MCF 10A (cell line): Measurements from ENCODE around the gene ADK. TPM values are rescaled to one million over a fixed set of nuclear protein-coding genes. Genes with fewer than 3 reads are reported as not detected.

Source experiments
- BruUV-seq: library from RNA; stranded (reverse); fragments of 400-500 nt; replicated peaks from 2 replicates; lab custom pipeline; 2021; lab: Mats Ljungman, UMichigan
- CTCF ChIA-PET: fragments of 300-600 bp; sonication (Branson Sonifier 250); formaldehyde crosslinking; extraction: SDS; loops from one replicate; lab custom pipeline; 2021; ENCODE audit warnings: antibody characterized with exemption, inconsistent platforms; lab: Yijun Ruan, JAX
- POLR2A ChIA-PET: fragments of 300-600, 350-650 bp; sonication (Branson Sonifier 250); formaldehyde crosslinking; extraction: SDS; loops from one replicate; lab custom pipeline; 2020; ENCODE audit warnings: antibody characterized with exemption, inconsistent platforms; lab: Yijun Ruan, JAX
- DNase-seq: peaks from one replicate; pipeline ENCODE4 v3.0.0-alpha.2; 2018; ENCODE audit not compliant: unreplicated experiment
- H3K27ac Mint-ChIP-seq: one replicate; pipeline ENCODE4 v1.8.0; 2022; ENCODE audit warnings: mild to moderate bottlenecking, low read depth, mixed read lengths; ENCODE audit not compliant: unreplicated experiment
- H3K27me3 Mint-ChIP-seq: one replicate; pipeline ENCODE4 v1.8.0; 2022; ENCODE audit warnings: mixed read lengths; ENCODE audit not compliant: insufficient read depth, unreplicated experiment
- H3K36me3 Mint-ChIP-seq: one replicate; pipeline ENCODE4 v1.8.0; 2022; ENCODE audit warnings: mild to moderate bottlenecking, moderate library complexity, mixed read lengths; ENCODE audit not compliant: insufficient read depth, unreplicated experiment
- H3K4me1 Mint-ChIP-seq: one replicate; pipeline ENCODE4 v1.8.0; 2022; ENCODE audit warnings: mixed read lengths; ENCODE audit not compliant: insufficient read depth, unreplicated experiment
- H3K4me3 Mint-ChIP-seq: one replicate; pipeline ENCODE4 v1.8.0; 2022; ENCODE audit warnings: mild to moderate bottlenecking, moderate library complexity, mixed read lengths; ENCODE audit not compliant: unreplicated experiment
- H3K9me3 Mint-ChIP-seq: one replicate; pipeline ENCODE4 v1.8.0; 2022; ENCODE audit warnings: mixed read lengths; ENCODE audit not compliant: unreplicated experiment
- intact Hi-C: fragments of 100-400 bp; cut with micrococcal nuclease; formaldehyde crosslinking; loops from 2 replicates; pipeline ENCODE4 v1.14.1; 2022
- total RNA-seq: library from RNA; stranded (reverse); gene quantifications from 2 replicates; pipeline ENCODE4 v1.2.3, GENCODE V29; 2022
- TF ChIP-seq, protein P1 (sequence below): fragments of 200-600 bp; IDR thresholded peaks from one replicate; pipeline ENCODE4 v1.8.0; 2022; ENCODE audit warnings: antibody characterized with exemption, mild to moderate bottlenecking; ENCODE audit not compliant: unreplicated experiment

Gene ADK
- total RNA-seq, 1 experiment from 2014 or later: 98.6 TPM

DNA sequence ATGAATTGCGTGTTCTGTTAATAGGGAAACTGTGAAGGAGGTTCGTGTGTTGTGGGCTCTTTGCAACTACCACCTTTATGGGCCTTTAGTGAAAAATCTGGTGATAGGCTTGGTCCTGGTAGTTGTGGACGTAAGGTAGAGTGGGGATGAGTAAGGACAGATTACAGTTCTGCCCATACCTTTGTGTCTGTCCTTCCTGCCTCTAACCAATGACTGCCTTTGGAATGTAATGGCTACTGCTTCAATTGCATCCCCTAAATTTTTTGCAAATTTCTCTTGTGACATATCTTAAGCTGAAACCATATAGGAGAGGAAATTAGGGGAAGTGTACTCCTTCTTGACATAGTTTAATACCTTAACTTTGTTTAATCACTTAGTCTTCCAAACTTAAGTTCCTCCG lies 82.3 kb downstream of the ADK start:
- Mint-ChIP-seq H3K4me1 (peaks cover 16% of the 10 kb centered on the region), H3K4me3 (no peak overlapping the region), H3K36me3 (peaks cover 12% of the 10 kb centered on the region), H3K27ac (no peak overlapping the region), H3K27me3 (no peaks in the 10 kb centered on the region), H3K9me3 (no peaks in the 10 kb centered on the region)
- POLR2A ChIA-PET: interaction anchor here (0.7 to 2.1 kb wide), 3 partner anchors 19 to 234 kb away, joined by 3 to 18 read pairs (median 8); partner anchors contain the start of genes ADK and AP3M1
- CTCF ChIA-PET: interaction anchor here (0.9 kb wide), 1 partner anchor 82 kb away, joined by 3 read pairs; the partner anchor contains the start of genes ADK and AP3M1
- TF ChIP-seq, protein P1, sequence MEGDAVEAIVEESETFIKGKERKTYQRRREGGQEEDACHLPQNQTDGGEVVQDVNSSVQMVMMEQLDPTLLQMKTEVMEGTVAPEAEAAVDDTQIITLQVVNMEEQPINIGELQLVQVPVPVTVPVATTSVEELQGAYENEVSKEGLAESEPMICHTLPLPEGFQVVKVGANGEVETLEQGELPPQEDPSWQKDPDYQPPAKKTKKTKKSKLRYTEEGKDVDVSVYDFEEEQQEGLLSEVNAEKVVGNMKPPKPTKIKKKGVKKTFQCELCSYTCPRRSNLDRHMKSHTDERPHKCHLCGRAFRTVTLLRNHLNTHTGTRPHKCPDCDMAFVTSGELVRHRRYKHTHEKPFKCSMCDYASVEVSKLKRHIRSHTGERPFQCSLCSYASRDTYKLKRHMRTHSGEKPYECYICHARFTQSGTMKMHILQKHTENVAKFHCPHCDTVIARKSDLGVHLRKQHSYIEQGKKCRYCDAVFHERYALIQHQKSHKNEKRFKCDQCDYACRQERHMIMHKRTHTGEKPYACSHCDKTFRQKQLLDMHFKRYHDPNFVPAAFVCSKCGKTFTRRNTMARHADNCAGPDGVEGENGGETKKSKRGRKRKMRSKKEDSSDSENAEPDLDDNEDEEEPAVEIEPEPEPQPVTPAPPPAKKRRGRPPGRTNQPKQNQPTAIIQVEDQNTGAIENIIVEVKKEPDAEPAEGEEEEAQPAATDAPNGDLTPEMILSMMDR: no peak
- DNase-seq: no peak
- intact Hi-C loops: loop anchor here (5.0 kb wide), 1 partner anchor 116 kb away; no protein-coding TSS in a partner anchor
- no TSS peak for BruUV-seq

DNA sequence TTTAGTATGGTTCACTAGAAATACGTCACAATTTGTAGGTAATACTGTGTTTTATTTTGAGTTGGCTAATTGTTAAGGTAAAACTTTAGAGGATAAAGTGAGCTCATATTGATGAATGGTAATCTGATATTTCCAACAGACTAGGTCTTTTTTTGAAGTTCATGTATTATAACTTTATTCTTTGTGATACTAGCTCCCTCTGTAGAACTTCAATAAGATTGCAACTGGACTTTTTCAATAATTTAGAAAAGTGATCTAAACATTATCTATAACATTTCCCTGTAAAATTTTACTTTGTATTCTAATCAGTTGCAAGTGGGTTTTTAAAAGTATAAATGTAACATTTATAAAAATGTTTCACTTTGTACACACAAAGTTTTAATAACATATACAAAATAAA lies 83.5 kb downstream of the ADK start:
- H3K27me3 Mint-ChIP-seq: no peaks in the 10 kb centered on the region
- no peaks in the 10 kb centered on the region for H3K9me3 Mint-ChIP-seq
- peaks cover 16% of the 10 kb centered on the region for H3K4me1 Mint-ChIP-seq
- H3K4me3 Mint-ChIP-seq: no peak overlapping the region
- TF ChIP-seq, protein P1: peak; percentile 42
- H3K27ac Mint-ChIP-seq: no peak overlapping the region
- ChIA-PET POLR2A (interaction anchor here (1.0 to 2.1 kb wide), 5 partner anchors 9 to 110 kb away, joined by 3 to 18 read pairs (median 4); partner anchors contain the start of genes ADK and AP3M1), CTCF (interaction anchor here (0.5 to 2.3 kb wide), 13 partner anchors 9 to 867 kb away, joined by 3 to 14 read pairs (median 4); partner anchors contain the start of gene AP3M1)
- intact Hi-C loops: loop anchor here (1.0 to 5.0 kb wide), 4 partner anchors 58 to 348 kb away; partner anchors contain the start of gene ADK
- no TSS peak for BruUV-seq
- H3K36me3 Mint-ChIP-seq: peaks cover 12% of the 10 kb centered on the region
- no peak for DNase-seq

DNA sequence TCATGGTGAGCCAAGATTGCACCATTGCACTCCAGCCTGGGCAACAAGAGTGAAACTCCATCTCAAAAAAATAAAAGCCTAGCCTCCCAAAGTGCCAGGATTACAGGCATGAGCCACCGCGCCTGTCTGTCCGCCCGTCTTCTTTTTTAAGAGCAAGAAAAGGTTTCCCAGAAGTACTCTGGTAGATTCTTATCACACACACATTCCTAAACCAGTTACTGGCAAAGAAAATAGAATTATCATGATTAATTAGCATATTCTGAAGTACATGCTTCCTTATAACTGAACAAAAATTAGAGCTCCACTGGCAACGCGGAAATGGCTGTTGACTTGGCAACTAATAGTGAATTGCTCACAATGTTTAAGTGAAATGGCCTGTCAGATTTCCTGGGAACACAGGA lies 87.0 kb downstream of the ADK start:
- POLR2A ChIA-PET: interaction anchor here (0.6 to 1.4 kb wide), 2 partner anchors 14 to 432 kb away, joined by 3 to 4 read pairs; no protein-coding TSS in a partner anchor
- DNase-seq: no peak
- no peaks in the 10 kb centered on the region for H3K9me3 Mint-ChIP-seq
- CTCF ChIA-PET: interaction anchor here (0.7 kb wide), 1 partner anchor 388 kb away, joined by 3 read pairs; no protein-coding TSS in a partner anchor
- H3K27ac Mint-ChIP-seq: no peak overlapping the region
- intact Hi-C loops: no loop called here
- H3K4me3 Mint-ChIP-seq: no peak overlapping the region
- peaks cover 5% of the 10 kb centered on the region for H3K4me1 Mint-ChIP-seq
- H3K27me3 Mint-ChIP-seq: no peaks in the 10 kb centered on the region
- peaks cover 11% of the 10 kb centered on the region for H3K36me3 Mint-ChIP-seq
- BruUV-seq: no TSS peak
- TF ChIP-seq, protein P1: no peak

DNA sequence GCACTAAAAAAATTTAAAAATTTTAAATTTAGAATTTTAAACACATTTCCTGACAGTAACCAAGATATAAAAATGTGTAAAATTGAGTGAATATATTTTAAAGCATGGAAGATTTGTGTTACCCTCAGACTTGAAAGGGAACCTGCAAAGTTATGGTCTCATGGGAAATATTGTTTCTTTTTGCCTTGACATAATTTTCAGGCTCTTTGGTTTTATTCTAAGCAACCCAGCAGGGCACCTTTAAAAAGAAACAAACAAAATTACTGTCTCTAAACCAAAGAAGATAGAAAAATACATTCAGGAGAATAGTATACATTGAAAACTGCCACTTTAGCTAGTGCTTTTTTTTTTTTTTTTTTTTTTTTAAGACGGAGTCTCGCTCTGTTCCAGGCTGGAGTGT lies 87.5 kb downstream of the ADK start:
- H3K9me3 Mint-ChIP-seq: no peaks in the 10 kb centered on the region
- H3K27ac Mint-ChIP-seq: no peak overlapping the region
- intact Hi-C loops: no loop called here
- peaks cover 11% of the 10 kb centered on the region for H3K36me3 Mint-ChIP-seq
- TF ChIP-seq, protein P1: no peak
- BruUV-seq: no TSS peak
- ChIA-PET POLR2A (interaction anchor here (0.8 to 1.4 kb wide), 2 partner anchors 13 to 87 kb away, joined by 3 to 4 read pairs; no protein-coding TSS in a partner anchor), CTCF (interaction anchor here (0.6 to 0.7 kb wide), 3 partner anchors 13 to 64 kb away, joined by 3 to 6 read pairs (median 4); no protein-coding TSS in a partner anchor)
- H3K4me1 Mint-ChIP-seq: peaks cover 5% of the 10 kb centered on the region
- H3K4me3 Mint-ChIP-seq: no peak overlapping the region
- no peaks in the 10 kb centered on the region for H3K27me3 Mint-ChIP-seq
- DNase-seq: no peak
